Fibroblast of gingiva (primary cell): Measurements from ENCODE around the gene PLEKHA8.

ENCODE experiments used
- DNase-seq: peaks from one replicate; pipeline ENCODE4 v3.0.0-alpha.2; 2011; ENCODE audit warnings: low read depth

PLEKHA8 gene

DNA sequence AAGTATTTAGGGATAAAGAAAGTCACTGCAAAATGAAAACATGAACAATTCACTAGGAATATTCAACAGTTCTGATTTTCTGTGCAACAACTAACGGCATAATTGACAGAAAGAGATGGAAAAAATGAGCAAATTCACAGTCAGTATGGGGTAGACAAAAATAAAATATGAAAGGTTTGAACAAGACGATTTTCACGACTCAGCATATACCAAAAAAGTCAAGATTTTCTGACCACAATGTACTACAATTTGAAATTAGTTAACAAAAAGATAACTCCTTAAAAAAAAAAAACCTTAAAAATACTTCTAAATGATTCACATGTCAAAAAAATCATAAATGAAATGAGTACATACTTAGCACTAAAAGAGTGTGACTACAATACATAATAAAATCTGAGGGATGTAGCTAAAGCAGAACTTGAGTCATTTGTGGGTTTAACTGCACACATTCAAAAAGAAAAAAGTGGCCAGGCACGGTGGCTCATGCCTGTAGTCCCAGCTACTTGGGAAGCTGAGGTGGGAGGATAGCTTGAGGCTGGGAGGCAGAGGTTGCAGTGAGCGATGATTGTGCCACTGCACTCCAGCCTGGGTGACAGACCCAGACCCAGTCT is 84.0 kb downstream of the PLEKHA8 start:
- DNase-seq, result no peak

DNA sequence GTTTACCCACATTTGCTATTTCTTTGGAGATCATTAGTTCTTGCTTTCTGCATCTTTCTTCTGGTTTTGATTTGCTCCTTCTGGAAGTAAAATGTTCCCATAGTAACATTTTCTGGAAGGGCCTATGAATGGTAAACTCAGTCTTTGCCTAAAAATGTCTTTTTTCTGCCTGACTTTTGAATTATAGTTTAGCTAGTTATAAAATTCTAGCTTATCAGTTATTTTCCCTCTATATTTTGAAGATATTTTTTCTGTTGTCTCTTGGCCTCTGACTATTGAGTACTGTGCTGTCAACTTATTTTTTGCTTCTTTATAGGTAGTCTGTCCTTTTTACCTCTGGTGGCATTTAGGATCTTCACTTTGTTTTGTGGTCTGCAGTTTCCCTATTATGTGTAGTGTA is 84.9 kb downstream of the PLEKHA8 start:
- no peak for DNase-seq

DNA sequence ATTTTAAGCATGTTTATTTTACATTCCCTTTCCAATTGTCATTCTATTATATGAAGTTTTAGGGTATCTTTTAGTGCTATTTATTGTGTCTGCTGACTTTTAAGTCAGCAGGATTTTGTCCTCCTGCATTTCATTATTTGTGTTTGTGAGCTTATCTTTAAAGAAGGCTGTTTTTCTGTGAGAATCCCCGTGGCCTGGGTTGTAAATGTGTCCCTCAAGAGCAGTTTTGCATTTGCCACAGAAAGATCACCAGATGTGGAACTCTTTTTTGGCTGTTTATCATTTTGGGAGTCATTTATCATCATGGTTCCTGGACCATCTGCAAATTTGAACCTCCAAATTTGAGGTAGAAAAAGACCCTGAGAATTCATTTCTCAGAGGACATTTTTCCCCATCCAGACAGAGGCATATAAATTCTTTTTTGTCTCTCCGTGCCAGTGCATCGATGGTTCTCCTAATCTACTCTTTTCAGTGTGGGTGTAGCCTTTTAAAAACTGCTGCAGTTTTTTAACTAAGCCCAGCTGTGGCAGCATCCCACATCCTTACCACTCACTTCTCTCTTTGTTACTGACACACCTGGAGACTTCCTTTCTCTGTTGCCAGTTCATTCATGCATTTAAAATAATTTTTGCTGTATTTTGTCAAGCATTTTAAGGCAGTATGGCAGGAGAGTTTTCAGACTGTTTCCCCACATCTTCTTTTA is 86.5 kb downstream of the PLEKHA8 start:
- DNase-seq, result no peak

DNA sequence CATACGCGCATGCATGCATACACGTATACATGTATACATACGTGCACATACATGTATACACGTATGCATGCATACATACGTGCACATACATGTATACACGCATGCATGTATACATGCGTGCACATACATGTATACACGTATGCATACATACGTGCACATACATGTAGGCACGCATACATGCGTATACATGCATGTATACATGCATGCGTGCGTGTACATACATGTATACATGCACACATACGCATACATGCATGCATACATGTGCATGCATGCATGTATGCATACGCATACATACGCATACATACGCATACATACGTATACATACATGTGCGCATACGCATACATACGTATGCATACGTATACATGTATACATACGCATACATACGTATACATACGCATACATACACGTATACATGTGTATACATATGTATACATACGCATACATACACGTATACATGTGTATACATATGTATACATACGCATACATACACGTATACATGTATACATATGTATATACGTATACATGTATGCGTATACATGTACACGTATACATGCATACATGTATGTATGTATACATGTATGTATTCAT is 87.6 kb downstream of the PLEKHA8 start:
- no peak for DNase-seq

DNA sequence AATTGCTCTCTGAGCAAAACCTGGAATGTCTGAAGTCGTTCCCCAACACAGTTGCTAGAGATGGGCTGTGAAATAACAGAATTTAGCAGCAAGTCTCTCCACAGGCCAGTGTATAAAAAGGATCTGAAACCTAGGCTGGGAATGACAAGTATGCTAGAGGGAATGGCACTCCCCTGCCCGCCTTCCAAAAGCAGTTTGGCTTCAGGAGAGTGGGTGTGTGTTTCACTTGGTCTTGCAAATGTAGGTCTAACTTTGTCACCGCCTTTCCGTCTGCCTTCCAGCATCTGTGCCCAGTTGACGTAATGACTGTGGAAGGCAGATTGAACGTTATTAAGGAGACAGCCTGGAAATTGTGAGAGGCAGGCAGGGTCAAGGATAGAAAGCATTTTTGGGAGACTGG is 88.6 kb downstream of the PLEKHA8 start:
- peak; percentile 60 for DNase-seq

DNA sequence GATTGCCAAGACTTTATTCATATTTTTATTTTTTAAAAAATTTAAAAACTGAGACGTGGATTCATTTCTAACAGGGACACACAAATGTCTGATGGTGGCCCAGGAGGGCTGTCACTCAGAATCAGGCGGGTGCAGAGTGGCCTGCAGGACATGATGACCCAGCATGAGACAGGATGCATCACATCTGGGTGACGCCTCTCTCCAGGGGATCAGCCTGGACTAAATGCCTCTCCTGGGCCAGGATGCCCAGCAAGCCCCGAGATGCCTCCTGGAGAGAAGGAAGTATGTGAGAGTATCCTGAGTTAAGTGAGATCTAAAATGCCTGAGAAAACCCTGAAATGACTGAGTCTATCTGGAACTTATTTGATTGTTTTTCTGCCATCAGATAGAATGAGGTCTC is 89.7 kb downstream of the PLEKHA8 start:
- no peak for DNase-seq

DNA sequence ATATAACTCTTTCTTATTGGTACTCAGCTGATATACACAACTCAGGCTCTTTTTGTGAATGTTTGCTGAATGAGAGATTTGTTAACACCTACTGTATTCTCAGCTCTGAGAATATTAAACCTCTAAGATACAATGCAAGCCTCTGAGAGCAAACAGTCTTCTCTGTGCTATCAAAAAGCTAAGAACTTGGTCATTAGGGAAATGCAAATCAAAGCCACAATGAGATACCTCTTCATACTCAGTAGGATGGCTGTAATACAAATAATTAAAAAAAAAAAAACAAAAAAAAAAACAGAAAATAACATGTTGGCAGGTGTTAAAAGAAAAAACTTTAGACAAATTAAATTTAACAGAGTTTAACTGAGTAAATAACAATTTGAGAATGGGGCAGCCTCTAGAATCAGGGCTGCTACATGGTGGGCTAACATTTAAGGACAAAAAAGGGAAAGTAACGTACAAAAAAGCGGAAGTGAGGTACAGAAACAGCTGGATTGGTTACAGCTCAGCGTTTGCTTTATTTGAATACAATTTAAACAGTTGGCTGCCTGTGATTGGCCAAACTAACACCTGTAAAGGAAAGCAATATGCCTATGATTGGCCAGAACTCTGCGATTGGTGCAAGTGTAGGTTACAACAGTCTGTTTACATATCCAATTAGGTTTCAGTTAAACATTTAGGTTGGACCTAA is 91.8 kb downstream of the PLEKHA8 start:
- DNase-seq, result no peak

DNA sequence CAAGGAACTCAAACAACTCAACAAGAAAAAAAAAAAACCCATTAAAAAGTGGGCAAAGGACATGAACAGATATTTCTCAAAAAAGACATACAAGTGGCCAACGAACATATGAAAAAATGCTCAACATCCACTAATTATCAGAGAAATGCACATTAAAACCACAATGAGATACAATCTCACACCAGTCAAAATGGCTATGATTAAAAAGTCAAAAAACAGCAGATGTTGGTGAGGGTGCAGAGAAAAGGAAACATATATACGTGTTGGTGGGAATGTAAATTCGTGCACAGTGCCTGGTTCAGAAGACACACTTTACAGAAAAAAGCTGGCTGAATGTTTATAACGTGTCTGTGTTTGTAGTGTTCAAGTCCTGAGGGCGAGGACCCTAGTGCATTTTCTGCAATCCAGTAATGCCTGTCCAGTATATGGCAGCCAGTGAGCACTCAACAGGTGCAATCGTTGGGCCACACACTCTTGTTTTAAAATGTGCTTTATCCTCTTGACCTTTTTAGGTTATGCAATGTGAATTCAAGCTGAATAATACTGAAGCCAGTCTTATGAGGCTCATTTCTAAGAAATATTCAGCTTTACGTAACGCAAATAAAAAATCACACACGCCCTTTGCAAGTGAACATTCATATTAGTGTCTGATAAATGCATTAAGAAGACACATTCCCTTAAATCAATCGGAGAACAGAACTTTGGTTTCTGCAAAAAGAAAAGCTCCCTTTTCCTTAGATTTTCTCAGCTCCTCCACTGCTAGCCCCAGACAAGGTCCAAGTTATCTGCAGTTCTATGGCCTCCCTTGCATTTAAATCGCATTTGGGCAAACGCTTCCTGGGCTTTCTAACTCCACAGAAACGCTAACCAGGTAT is 105.8 kb downstream of the PLEKHA8 start:
- no peak for DNase-seq

DNA sequence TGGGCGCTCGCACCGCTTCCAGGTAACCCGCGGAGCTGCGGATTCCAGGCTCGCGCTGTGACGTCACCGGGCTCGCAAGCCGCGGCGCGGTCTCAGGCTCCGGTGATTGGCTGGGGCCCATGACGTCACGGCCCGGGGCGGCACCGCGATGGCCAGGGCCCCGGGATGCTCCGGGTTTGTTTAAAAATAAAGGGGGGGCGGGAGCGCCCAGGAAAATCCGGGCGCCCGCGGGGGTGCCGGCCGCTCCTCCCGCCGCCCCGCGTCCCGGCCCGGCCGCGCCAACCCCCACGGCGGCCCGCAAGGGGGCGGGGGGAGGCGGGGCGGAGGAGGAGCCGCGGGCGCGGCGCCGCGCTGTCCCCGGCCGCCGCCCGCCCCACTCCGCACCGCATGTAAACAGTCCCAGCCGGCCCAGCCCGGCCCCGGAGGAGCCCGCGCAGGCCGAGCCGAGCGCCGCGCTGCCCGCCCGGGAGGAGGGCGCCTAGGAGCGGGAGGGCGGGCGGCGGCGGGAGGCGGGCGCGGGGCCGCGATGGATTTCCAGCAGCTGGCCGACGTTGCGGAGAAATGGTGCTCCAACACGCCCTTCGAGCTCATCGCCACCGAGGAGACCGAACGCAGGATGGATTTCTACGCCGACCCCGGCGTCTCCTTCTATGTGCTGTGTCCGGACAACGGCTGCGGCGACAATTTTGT is 106.5 kb downstream of the PLEKHA8 start, which contains the start of gene MTURN:
Gene MTURN (plus strand): TSS at position 376 of the 690 bp plus-strand sequence. CDS start 151 bp downstream, at position 527.
- DNase-seq, result peak; percentile 88

DNA sequence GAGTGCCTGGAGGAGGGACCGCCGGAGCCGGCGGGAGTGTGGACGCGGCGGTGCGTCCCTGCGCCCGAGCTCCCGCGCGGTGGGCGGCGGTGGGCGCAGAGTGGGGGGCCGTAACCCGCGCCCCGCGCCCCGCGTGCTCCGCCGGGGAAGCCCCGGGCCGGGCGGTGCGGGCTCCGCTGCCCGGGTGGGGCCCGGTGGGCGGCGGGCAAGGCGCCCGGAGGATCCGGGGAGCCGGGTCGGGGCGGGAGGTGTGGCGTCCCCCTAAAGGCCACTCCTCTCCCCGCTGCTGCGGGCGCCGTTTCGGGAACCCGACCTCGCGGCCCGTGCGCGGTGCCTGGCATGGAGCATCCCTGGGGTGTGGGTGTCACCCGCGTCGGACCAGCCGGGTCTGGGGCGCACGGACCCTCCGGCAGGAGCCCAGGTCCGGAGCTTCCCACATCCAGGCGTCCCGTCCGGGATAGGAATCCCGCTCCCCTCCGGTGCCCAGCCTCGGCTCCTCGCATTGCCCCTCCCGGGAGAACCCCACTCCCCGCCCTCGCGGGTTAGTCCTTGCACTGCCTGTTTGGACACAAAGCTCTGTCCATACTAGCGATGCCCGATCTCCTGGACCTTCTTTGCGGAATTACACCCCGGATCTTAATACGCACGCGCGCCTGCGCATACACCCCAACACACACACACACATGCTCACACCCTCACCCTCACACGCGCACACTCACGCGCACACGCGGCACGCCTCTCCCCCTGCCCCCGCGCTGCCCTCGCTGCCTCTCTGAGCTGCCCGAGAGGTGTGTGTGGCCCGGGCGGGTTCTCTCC is 107.3 kb downstream of the PLEKHA8 start:
- peak; percentile 79 for DNase-seq

DNA sequence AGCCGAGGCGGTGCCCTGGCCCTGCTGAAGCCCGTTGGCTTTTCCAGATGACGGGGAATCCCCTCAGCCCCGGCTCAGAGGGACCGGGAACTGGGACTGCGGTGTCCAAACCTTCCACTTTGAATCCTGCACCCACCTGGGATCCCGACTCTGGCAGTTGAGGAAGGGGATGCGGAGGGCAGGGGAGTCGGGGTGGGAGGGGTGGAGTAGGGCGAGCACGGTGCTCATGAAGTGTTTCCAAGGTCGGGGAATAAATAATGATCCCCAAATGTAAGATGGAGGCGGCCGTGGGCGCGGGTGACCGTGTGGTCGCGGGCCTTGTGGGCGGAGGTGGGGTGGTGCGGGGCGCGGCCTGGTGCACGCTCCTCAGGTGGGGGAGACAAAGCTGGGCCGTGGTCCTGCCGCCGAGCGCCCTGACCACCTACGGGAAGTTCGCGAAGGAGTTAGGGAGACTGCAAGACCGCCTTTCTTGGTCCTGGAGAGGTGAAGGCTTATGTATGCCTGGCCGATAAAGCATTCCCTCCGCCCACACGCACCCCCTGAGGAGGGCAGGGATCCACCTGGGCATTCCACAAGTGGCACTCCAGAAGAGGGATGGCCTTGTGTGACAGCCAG is 108.0 kb downstream of the PLEKHA8 start:
- no peak for DNase-seq

DNA sequence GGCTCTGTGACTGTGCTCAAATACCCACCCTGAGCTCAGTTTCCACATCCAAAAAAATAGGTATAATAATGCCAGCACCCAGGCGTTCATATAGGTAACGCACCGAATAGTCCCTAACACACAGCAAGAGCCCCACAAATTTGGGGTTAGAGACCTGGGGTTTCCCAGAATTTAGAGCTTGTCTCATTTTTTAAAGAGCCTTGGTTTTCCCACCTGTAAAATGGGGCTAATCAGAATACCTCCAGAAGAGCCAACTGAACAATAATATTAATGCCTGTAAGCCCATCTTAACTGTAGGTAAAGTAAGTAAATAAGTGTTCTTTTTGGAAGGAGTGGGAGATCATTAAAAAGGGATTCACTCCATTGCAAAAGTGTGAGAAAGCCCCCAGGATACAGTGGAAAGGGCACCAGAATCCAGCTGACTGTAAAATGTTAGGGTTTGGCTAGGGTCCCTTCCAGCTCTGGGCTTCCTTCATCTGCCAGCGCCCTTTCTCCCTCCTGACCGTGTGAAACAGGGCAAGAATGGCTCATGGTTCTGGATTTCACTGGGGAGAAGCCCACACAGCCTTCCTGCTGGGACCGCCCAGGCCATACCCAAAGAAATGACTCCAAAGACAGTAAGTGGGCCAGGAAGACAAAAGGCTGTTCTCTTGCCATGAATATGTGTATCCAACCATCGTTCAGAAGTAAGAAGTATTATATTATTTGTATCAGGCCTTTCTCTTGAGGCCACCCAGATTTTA is 108.7 kb downstream of the PLEKHA8 start:
- DNase-seq, result no peak

DNA sequence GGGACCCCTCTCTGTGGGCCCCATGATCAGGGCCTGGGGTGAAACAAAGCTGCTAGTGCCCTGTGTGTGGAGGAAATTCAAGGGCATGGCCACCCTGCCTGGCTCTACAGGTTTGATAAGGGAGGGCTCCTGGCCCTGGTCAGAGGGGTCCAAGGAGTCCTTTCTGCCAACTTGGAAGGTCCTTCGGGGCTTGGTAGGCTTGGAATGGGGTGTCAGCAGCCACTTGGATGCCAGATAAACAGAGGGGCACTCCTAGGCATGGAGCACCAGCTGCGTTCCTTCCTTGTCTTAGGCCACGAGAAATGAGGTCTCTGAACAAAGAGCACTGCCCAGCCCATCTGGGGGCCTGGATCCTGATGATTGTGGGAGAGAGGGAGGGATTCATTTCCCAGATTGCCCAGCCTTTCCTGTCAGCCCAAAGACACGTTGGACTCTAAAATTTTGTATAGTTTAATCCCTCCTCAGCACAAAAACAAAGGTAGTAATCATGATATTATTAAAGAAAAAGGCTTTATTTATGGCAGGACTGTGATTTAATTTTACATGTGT is 111.7 kb downstream of the PLEKHA8 start:
- DNase-seq, result no peak

DNA sequence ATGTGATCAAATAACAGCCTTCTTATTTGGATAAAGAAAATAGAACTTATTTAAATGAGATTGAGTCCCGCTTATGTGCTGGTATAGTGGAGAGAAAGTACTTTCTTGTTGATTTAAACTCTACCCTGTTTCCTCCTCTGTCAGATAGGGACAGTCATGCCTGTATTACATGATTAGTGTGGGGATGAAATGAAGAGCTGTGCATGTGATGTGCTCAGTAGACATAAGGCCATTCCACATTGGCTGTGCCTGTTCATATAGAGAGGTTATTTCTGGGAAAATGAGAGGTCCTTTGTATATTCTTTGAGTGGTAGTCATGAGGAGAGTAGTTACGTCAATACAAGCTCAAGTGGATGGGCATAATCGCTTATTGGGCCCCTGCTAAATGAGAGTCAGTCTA is 112.2 kb downstream of the PLEKHA8 start:
- no peak for DNase-seq

DNA sequence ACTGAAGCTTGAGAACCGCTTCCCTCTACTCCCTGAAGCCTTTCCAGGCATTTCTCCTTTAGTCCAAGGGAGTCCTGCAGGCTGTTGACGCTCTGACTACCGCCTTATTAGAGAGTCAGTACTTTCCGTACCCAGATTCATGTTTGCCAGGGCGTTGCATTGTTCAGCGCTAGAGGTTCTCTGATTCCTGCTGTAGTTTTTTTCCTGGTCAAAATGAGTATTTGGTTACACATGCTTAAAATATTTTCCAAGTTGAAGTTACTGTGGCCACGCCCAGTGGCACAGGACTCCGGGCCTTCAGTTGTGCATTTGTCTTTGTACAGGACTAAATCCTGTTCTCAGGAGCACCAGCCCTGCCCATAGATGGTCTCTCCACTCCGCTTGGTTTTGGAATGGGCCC is 114.5 kb downstream of the PLEKHA8 start:
- peak; percentile 81 for DNase-seq

DNA sequence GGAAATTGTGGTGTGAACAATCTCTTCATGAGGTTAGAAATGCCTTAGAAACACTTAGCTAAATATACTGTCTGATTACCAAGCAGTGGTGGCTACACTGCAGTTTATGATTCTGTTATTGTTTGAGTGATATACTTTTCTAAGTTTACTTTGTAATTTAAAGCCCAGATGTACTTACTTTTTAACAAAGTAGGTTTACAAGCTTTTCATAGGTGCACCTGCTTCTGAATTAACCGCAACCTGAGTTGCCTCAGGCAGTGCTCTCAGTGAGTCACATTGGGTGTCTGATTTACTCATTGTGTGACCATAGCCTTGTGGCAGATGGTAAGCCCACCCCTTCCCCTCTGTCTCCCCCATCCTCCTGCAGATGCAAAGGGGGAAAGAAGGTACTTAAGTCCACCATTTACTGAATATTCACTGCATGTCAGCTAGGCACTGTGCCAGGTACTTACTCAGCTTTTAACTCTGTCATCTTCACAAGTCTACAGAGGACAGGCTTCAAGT is 115.6 kb downstream of the PLEKHA8 start:
- no peak for DNase-seq

DNA sequence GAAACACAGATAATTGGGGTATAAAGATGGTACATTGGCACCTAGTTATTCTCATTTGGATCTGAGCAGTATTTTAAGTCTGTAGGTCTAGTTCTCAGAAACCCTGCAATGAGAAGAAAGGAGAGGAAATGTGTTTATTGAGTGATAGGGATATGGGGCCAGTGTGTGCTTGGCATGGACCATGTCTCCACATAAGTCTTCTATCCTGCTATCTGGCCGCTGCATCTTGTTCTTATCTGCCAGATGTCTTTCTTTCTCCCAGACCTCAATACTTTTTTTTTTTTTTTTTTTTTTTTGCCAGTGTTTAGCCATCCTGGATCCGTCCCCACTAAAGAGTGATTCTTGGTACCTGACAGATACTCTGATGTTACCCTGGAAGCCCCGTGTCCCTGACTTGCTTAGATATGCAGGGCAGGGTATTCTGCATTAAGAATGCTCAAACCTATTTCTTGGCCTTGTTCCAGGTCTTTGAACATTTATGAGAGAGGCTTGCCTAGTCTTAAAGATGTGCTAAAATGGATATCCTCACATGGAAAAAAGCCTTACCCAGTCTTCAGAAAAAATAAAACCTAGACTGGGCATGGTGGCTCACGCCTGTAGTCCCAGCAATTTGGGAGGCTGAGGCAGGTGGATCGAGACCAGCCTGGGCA is 116.6 kb downstream of the PLEKHA8 start:
- no peak for DNase-seq

DNA sequence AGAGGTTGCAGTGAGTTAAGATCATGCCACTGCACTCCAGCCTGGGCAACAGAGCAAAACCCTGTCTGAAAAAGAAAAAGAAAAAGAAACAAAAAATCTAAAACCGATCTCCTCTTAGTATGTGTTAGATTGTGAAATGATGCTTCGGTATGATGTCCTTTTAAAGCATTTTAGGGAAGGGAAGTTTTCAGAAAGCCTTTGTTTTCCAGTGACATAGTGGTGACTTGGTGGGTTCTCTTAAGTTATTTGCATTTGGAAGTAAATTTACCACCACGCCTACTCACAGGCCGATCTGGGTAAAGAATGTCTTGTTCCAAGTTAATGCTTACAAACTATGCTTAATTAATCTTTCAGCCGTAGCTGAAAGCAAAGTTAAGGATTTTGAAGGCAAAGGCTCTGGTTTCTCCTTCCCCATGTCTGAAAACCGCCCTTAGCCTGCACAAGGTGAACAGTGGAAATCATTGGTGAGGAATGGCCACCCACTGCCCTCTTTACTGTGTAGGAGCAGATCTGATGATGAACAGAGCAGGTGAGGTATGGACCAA is 117.3 kb downstream of the PLEKHA8 start:
- DNase-seq, result no peak
